ENCODE measurements around the gene PERCC1. TPM values are rescaled to one million over a fixed set of nuclear protein-coding genes. Genes with fewer than 3 reads are reported as not detected.
"Not testable (repeated sequence)": the region's sequence is repeated elsewhere in the genome, so short reads cannot be mapped to it uniquely, and the experiment has no call there.

PERCC1 gene
- total RNA-seq, 4 donors from 2014 or later: not detected

GRCh38 chr16:1468426-1468810, 37.5 kb downstream of the PERCC1 start:
- no peaks in the 10 kb centered on the region for H3K4me1 ChIP-seq
- H3K4me3 ChIP-seq: no peak overlapping the region
- no peak for DNase-seq
- intact Hi-C loops (cut with DNase I; ENCODE audit: low total_unique reads): no loop called here
- H3K27me3 ChIP-seq: no peaks in the 10 kb centered on the region
- H3K36me3 ChIP-seq: no peaks in the 10 kb centered on the region
- no peak for TF ChIP-seq CTCF (IDR thresholded peaks at IDR 0.05)
- no peak for TF ChIP-seq POLR2A (IDR thresholded peaks at IDR 0.05)
- no peaks in the 10 kb centered on the region for H3K9me3 ChIP-seq
- no peak overlapping the region for H3K27ac ChIP-seq

- H3K4me1 ChIP-seq; H3K27me3 ChIP-seq; DNase-seq; H3K36me3 ChIP-seq; H3K4me3 ChIP-seq; H3K9me3 ChIP-seq; intact Hi-C loops (cut with DNase I; ENCODE audit: low total_unique reads); H3K27ac ChIP-seq: not testable (repeated sequence)
Measured at GRCh38 chr16:1469141-1469540, 38.3 kb downstream of the PERCC1 start.

- no peaks in the 10 kb centered on the region for H3K4me1 ChIP-seq
- TF ChIP-seq POLR2A (IDR thresholded peaks at IDR 0.05) (no peak), CTCF (IDR thresholded peaks at IDR 0.05) (no peak)
- H3K36me3 ChIP-seq: no peaks in the 10 kb centered on the region
- H3K27me3 ChIP-seq: no peaks in the 10 kb centered on the region
- intact Hi-C loops (cut with DNase I; ENCODE audit: low total_unique reads): no loop called here
- no peak overlapping the region for H3K4me3 ChIP-seq
- no peak overlapping the region for H3K27ac ChIP-seq
- DNase-seq: no peak
- no peaks in the 10 kb centered on the region for H3K9me3 ChIP-seq
Measured at GRCh38 chr16:1469693-1470201, 38.9 kb downstream of the PERCC1 start.

- TF ChIP-seq CTCF (IDR thresholded peaks at IDR 0.05) (no peak), POLR2A (IDR thresholded peaks at IDR 0.05) (no peak)
- no peak for DNase-seq
- Histone ChIP-seq H3K27me3 (no peaks in the 10 kb centered on the region), H3K4me1 (no peaks in the 10 kb centered on the region), H3K4me3 (no peak overlapping the region), H3K27ac (no peak overlapping the region), H3K36me3 (no peaks in the 10 kb centered on the region), H3K9me3 (no peaks in the 10 kb centered on the region)
- intact Hi-C loops (cut with DNase I; ENCODE audit: low total_unique reads): no loop called here
Measured at GRCh38 chr16:1470481-1471251, 39.8 kb downstream of the PERCC1 start.

- no peaks in the 10 kb centered on the region for H3K4me1 ChIP-seq
- DNase-seq: no peak
- intact Hi-C loops (cut with DNase I; ENCODE audit: low total_unique reads): no loop called here
- no peaks in the 10 kb centered on the region for H3K36me3 ChIP-seq
- no peak overlapping the region for H3K27ac ChIP-seq
- H3K4me3 ChIP-seq: no peak overlapping the region
- H3K9me3 ChIP-seq: no peaks in the 10 kb centered on the region
- TF ChIP-seq CTCF (IDR thresholded peaks at IDR 0.05) (no peak), POLR2A (IDR thresholded peaks at IDR 0.05) (no peak)
- H3K27me3 ChIP-seq: no peaks in the 10 kb centered on the region
Measured at GRCh38 chr16:1471569-1472194, 40.8 kb downstream of the PERCC1 start.
